ENCODE measurements around the gene DHRSX. TPM values are rescaled to one million over a fixed set of nuclear protein-coding genes. Genes with fewer than 3 reads are reported as not detected.

DHRSX gene
- total and polyA plus RNA-seq, 2 of the 8 experiments (the other 6 are each of a cell fraction or from before 2014, with no cell fraction given) = 35.1 to 43.4 TPM

- no peak for TF ChIP-seq RNF2 (IDR thresholded peaks at IDR 0.05; ENCODE audit: borderline replicate concordance, low read depth, low read length, missing control alignments, poor library complexity, severe bottlenecking)
- no peak for TF ChIP-seq E2F6 (IDR thresholded peaks at IDR 0.05)
- no peak for TF ChIP-seq GABPA (IDR thresholded peaks at IDR 0.05; ENCODE audit: borderline replicate concordance, insufficient read depth, low read length)
- no peak for TF ChIP-seq ATF3 (IDR thresholded peaks at IDR 0.05; ENCODE audit: insufficient read depth, low read depth, low read length)
- TF ChIP-seq POLR2A (IDR thresholded peaks at IDR 0.05; ENCODE audit: control extremely low read depth in 1 of 2, low read depth in 2 of 2, low read length in 2 of 2) = no peak; a peak in 1 of 3 replicates
- peak; percentile 44 for TF ChIP-seq PHF8 (conservative IDR thresholded peaks at IDR 0.05; ENCODE audit: low read depth, low read length)
Measured at GRCh38 chrX:2500091-2500802, 529 bp downstream of the DHRSX start (continued).
